ENCODE results near the gene CD52. TPM values are rescaled to one million over a fixed set of nuclear protein-coding genes. Genes with fewer than 3 reads are reported as not detected.
"Not testable (repeated sequence)": the region's sequence is repeated elsewhere in the genome, so short reads cannot be mapped to it uniquely, and the experiment has no call there.

Gene CD52
- polyA plus RNA-seq, 6 donors from 2014 or later: 10,565 to 16,920 (median 13,137) TPM

DNA sequence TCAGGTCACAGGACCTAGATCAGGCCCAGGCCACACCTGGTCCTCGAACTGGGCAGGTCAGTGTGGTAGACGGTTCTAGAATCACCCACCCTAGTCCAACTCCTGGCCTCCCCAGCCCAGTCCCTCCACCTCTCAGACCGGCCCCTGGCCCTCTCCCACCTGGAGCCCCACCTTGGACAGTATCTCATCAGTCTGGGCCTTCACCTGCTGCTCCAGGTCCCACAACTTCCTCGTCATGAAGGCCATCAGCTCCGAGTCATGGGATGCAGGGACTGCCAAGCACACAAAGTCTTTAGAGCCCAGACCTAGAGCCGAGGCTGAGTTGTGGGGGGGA is 20.0 kb upstream of the CD52 start:
- H3K4me3 Mint-ChIP-seq: peak overlapping the region in 1 of 8 donors; percentile 21

DNA sequence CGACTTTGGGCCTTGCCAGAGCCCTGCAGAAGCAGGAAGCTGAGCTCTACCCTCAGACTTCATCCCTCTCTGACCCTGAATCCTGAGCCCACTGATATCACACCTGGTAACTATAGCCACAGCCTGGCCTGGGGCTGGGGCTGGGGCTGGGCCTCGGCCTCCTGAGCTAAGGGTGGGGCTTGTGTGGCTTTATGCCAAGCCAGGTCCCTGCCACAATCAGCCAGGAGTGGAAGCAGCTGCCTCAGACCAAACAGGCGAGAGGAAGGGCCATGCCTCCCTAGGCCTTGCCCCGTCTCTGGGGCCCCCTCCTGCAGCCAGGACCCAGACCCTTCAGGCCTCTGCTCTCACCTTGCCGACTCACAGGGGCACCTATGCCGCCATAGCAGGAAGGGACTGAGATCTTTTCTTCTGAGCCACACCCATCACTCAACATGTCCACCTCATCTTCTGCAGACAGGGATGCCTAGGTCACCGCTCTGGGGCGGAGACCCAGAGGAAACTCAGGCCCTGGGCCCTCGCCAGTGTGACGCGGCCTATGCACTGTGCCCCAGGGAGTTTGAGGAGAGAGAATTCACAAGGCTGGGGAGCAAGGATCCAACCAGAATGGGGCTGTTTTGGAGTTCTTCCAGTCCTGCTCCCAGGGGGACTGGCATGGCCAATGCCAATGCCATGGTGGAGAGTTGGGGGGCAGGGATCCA is 17.0 kb upstream of the CD52 start:
- Mint-ChIP-seq H3K4me1 (peaks cover 32 to 48% (median 46%) of the 10 kb centered on the region in 3 donors), H3K9me3 (no peaks in the 10 kb centered on the region), H3K27ac (peak overlapping the region in 4 of 6 donors; percentile 17 to 79 (median 32))

More for the DNA sequence above, 20.0 kb upstream of the CD52 start:
- Mint-ChIP-seq H3K9me3 (no peaks in the 10 kb centered on the region), H3K36me3 (no peaks in the 10 kb centered on the region), H3K27ac (no peak overlapping the region), H3K27me3 (no peaks in the 10 kb centered on the region), H3K4me1 (peaks cover 49 to 64% (median 64%) of the 10 kb centered on the region in 3 donors)
- DNase-seq: no peak
- no peak for ATAC-seq (ENCODE audit: low read depth in 2 of 2)

DNA sequence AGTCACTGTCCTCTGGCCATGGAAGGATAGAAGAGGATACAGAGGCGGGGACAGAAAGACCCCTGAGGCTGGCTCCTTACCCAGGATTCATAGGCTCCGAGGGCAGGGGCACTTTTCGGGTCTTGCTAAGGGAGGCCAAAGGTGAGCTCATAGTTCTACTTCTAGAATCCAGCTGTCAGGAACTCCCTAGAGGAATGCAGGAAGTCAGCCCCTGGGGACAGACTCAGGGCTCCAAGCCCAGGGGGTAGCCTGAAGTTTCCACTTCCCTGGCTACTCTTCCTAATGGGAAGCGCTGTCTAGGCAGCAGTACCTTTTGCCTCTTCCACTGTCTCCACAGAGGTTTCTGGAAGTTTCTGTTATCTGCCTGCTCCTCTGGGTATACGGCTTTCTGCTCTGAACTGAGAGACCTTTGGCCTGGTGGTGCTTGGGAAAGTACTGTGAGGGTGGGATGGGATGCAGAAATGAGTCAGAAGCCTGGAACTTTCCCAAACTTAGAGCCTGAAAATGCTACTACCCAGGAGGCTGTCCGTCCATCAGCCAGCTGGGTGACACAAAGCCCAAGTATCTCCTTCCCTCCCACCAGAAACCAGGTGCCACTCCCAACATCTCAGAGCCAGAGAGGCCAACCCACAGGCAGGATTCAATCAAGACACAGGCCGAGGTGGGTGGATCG is 14.9 kb upstream of the CD52 start:
- H3K27me3 Mint-ChIP-seq: no peaks in the 10 kb centered on the region
- no peak for DNase-seq
- no peaks in the 10 kb centered on the region for H3K9me3 Mint-ChIP-seq
- H3K27ac Mint-ChIP-seq: no peak overlapping the region
- H3K4me3 Mint-ChIP-seq: peak overlapping the region in 2 of 8 donors; percentile 16 to 27
- peaks cover 35 to 56% (median 53%) of the 10 kb centered on the region in 3 donors for H3K4me1 Mint-ChIP-seq
- ATAC-seq (ENCODE audit: low read depth in 2 of 2): no peak
- H3K36me3 Mint-ChIP-seq: no peaks in the 10 kb centered on the region

More for the DNA sequence above, 17.0 kb upstream of the CD52 start:
- H3K27me3 Mint-ChIP-seq: no peaks in the 10 kb centered on the region
- H3K36me3 Mint-ChIP-seq: no peaks in the 10 kb centered on the region
- no peak for DNase-seq
- peak overlapping the region in 3 of 8 donors; percentile 9 to 52 (median 20) for H3K4me3 Mint-ChIP-seq
- ATAC-seq (ENCODE audit: low read depth in 2 of 2): no peak

DNA sequence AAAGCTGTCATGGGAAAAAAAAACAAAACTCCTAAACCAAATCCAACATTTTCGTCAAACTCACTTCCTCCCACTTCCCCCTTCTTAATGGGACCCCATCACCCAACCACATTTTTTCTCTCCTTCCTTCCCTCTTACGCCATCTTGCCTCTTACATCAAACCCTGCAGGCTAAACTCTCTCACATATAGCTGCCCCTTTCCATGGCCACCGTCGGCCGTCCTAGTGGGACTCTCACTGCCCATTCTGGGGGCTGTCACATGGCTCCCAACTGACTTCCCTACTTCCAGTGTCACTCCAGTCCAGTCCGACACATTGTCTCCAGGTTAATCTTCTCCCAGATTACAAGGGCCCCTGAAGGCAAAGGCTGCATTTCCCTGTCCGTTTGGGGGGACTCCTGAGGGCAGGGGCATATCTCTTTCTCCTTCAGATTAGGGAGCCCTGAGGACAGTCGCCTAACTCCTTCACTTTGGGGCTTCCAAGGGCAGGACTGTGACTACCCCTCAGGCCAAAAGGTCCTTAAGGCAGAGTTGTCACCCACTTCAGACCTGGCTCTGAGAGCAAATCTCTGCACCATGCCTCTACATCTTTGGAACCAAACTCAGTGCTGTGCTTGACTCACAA is 12.0 kb upstream of the CD52 start:
- DNase-seq (no peak), ATAC-seq (ENCODE audit: low read depth in 2 of 2) (no peak)
- H3K4me3 Mint-ChIP-seq: peak overlapping the region; percentile 93 to 99 (median 98)
- H3K36me3 Mint-ChIP-seq: no peaks in the 10 kb centered on the region
- no peaks in the 10 kb centered on the region for H3K27me3 Mint-ChIP-seq
- H3K27ac Mint-ChIP-seq: peak overlapping the region; percentile 95 to 99 (median 98)
- H3K4me1 Mint-ChIP-seq: peaks cover 16 to 33% (median 29%) of the 10 kb centered on the region in 3 donors
- H3K9me3 Mint-ChIP-seq: no peaks in the 10 kb centered on the region

DNA sequence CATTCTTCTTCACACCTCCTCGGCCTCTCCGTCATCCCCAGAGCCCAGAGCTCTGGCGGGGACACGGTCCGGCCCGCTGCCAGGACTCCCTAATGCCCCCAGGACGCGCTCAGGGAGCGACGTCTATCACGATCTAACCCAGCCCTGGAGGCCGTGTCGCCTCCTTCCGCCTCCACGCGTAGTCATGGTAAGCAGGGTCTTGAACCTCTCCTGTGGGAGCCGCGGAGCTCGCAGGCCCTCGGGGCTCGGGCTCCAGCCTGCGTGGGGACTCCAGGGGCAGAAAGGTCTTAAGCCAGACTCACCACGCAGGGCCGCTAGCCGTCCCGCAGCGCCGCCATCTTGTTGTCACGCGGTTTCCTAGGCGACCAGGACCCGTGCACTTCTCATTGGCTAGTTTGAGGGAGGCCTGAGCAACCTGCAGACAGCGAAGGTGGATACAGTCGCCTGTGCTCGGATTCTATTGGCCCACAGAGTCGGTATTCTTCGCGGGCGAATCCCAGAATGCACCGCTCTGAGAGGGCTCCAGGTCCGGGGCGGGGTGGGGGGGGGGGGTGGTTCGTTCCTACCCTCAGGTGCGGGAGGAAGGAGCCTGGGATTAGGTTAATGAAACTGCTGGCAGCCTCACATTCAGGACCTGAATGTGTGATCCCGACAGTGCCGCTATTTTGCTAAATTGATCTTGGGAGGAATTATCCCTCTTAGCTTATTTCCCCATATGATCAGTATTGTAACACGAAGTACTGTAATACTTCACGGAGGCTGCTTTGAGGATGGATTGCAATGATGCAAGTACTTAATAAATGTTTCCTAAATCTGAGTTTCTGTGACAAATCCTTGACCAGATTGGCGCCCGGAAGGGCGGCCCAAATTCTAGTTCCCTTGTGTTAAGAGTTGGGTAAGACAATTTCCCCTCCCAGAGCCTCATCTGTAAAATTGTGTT is 11.2 kb upstream of the CD52 start, which contains the start of gene UBXN11:
UBXN11 (minus strand) TSS at position 347 of the 940 bp plus-strand sequence. CDS start 3,753 bp downstream, outside the sequence.
- Mint-ChIP-seq H3K36me3 (no peaks in the 10 kb centered on the region), H3K9me3 (no peaks in the 10 kb centered on the region), H3K27ac (peak within 1 kb of the TSS; percentile 95 to 99 (median 98)), H3K27me3 (no peaks in the 10 kb centered on the region), H3K4me1 (peaks cover 14 to 32% (median 22%) of the 10 kb centered on the region in 3 donors), H3K4me3 (peak within 1 kb of the TSS; percentile 93 to 99 (median 98))
- ATAC-seq (ENCODE audit: low read depth in 2 of 2) (peak; percentile 100), DNase-seq (peak; percentile 93)

DNA sequence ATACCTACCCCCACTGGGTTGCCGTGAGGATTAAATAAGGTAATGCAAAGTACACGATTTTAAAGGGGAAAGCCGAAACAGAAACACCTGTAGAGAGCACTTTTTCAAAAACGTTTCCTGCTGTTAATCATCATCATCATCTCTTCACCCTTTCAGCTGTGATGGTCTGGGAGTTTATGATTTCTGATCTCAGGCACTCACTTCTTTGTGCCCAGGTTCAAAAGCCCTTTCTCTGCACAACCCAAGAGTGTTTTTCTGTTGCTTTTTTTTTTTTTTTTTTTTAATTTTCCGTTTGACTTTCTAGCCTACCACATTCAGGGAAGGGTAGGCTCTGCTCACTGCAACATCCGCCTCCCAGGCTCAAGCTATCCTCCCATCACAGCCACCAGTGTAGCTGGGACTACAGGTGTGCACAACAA is 10.4 kb upstream of the CD52 start:
- Mint-ChIP-seq H3K4me1 (peaks cover 20 to 40% (median 29%) of the 10 kb centered on the region in 3 donors), H3K27ac (peak overlapping the region in 4 of 6 donors; percentile 59 to 95 (median 80)), H3K9me3 (no peaks in the 10 kb centered on the region), H3K27me3 (no peaks in the 10 kb centered on the region), H3K36me3 (no peaks in the 10 kb centered on the region), H3K4me3 (peak overlapping the region; percentile 46 to 99 (median 98))
- no peak for DNase-seq
- no peak for ATAC-seq (ENCODE audit: low read depth in 2 of 2)

DNA sequence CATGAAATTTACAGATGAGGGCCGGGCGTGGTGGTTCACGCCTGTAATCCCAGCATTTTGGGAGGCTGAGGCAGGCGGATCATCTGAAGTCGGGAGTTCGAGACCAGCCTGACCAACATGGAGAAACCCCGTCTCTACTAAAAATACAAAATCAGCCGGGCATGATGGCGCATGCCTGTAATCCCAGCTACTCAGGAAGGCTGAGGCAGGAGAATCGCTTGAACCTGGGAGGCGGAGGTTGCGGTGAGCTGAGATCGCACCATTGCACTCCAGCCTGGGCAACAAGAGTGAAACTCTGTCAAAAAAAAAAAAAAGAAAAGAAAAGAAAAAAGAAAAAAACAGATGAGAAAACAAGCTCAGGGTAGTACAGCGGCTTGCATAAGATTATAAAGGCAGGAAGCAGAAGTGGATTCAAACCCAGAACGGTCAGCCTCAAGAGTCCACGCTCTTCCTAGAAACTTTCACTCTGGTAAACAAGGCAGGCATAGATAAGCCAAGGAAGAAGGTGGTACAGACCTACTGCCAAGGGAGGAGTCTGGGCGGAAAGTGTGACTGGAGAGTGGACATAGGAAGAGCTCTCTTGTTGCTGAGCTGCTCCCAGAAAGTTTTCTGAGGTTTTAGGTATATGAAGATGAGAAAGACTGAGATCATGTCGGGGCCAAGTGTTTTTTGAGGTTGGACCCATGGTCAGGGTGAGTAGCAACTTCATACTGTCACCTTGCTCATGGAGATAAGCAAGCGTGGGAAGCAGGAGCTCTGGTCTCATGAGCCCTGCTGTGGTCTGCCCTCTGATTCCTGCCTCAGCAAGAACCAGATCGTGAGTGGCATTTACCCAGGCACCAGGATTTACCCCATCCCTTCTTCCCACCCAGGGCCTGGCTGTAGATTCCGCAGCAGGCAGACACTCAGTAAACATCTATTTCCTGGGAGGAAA is 9.5 kb upstream of the CD52 start:
- DNase-seq; H3K27me3 Mint-ChIP-seq; H3K9me3 Mint-ChIP-seq; H3K36me3 Mint-ChIP-seq; ATAC-seq (ENCODE audit: low read depth in 2 of 2): not testable (repeated sequence)
- Mint-ChIP-seq H3K27ac (peak overlapping the region in 3 of 6 donors; percentile 3 to 95 (median 82)), H3K4me3 (peak overlapping the region in 4 of 8 donors; percentile 25 to 99 (median 96)), H3K4me1 (peaks cover 25 to 45% (median 33%) of the 10 kb centered on the region in 3 donors)

DNA sequence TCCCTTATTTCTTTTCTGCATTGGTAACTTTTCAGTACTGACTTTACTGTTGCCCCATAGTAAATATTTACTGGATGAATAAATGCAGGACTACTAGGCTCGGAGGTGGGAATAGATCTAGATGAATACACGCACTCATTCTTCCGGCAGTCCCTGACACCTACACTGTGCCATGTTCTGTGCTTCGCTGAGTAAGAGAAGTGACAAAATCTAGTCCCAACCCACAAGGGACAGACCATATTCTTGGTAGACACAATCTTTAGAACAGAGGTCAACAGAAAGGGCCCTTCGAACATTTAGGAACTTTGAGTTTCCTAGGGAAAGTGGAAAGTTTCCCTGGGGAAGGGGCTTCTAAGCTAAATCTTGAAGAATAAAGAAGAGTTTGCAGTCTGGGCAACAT is 3.3 kb upstream of the CD52 start:
- peak overlapping the region; percentile 93 to 97 (median 95) for H3K27ac Mint-ChIP-seq
- ATAC-seq (ENCODE audit: low read depth in 2 of 2) (no peak), DNase-seq (no peak)
- H3K9me3 Mint-ChIP-seq: peaks cover 0 to 5% (median 0%) of the 10 kb centered on the region in 7 donors
- H3K4me3 Mint-ChIP-seq: peak overlapping the region; percentile 87 to 99 (median 97)
- H3K27me3 Mint-ChIP-seq: no peaks in the 10 kb centered on the region
- H3K36me3 Mint-ChIP-seq: peaks cover 7 to 26% of the 10 kb centered on the region in 2 donors
- H3K4me1 Mint-ChIP-seq: peaks cover 56 to 65% (median 57%) of the 10 kb centered on the region in 3 donors

DNA sequence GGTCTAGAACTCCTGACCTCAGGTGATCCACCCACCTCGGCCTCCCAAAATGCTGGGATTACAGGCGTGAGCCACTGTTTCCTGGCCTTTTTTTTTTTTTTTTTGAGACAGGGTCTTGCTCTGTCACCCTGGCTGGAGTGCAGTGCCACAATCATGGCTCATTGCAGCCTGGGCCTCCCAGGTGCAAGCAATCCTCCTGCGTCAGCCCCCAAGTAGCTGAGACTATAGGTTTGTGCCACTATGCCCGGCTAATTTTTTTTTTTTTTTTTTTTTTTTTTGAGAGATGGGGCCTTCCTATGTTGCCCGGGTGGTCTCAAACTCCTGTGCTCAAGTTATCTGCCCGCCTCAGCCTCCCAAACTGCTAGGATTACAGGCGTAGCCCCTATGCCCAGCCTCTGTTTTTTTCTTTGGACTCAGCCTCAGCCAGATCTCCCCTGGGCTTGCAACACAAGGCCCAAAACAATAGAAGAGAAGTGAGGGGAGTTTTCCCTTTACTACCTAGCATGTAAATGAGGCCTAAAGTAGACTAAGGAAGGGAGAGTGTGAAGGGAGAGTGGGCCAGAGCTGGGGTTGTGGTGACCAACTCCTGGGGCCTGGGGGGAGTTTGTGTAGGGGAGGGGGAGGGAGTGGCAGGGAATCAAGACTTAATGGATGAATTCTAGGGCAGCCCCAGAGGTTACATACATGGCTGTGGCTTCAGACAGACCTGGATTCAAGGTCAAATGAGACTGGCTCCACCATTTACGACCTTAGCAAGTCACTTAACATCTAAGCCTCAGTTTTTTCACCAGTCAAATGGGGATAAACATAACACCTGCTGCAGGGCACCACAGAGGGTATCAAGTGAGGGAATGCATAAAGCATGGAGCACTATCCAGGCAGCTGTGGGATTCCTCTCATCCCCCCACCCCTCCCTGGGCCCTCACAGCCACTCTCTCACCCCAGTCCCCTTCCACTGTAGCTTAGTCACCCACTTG is 1.6 kb upstream of the CD52 start:
- peaks cover 67 to 78% (median 69%) of the 10 kb centered on the region in 3 donors for H3K4me1 Mint-ChIP-seq
- H3K27me3 Mint-ChIP-seq: no peaks in the 10 kb centered on the region
- H3K4me3 Mint-ChIP-seq: peak overlapping the region; percentile 93 to 99 (median 99)
- ATAC-seq (ENCODE audit: low read depth in 2 of 2) (peak; percentile 18 to 37), DNase-seq (no peak)
- H3K9me3 Mint-ChIP-seq: peaks cover 0 to 5% (median 0%) of the 10 kb centered on the region in 7 donors
- peaks cover 10 to 37% of the 10 kb centered on the region in 2 donors for H3K36me3 Mint-ChIP-seq
- peak overlapping the region; percentile 81 to 97 (median 94) for H3K27ac Mint-ChIP-seq

DNA sequence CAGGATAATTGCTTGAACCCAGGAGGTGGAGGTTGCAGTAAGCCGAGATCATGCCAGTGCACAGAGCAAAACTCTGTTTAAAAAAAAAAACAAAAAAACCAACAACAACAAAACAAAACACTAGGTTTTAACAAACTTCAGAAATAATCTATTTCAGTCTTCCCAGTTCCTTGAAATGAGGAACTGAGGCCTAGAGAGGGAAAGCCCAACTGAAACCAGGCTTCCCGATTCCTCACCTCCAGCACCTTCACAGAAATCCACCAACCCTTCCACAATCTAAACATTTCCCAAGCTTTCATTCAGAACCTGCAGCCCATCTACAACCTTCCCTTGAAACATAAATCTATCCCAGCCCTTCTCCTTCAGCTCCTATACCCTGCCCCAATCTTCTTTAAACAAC is 612 bp upstream of the CD52 start:
- H3K27me3 Mint-ChIP-seq: no peaks in the 10 kb centered on the region
- H3K9me3 Mint-ChIP-seq: peaks cover 0 to 5% (median 0%) of the 10 kb centered on the region in 7 donors
- no peak for ATAC-seq (ENCODE audit: low read depth in 2 of 2)

More for the DNA sequence above, 612 bp upstream of the CD52 start:
- no peak for DNase-seq
- Mint-ChIP-seq H3K27ac (peak overlapping the region; percentile 75 to 98 (median 96)), H3K4me1 (peaks cover 67 to 82% (median 71%) of the 10 kb centered on the region in 3 donors), H3K36me3 (peaks cover 15 to 43% of the 10 kb centered on the region in 2 donors), H3K4me3 (peak overlapping the region; percentile 93 to 99 (median 99))
